ENCODE measurements around the gene UBASH3A.
A peak's percentile ranks its signal among the peaks of the same experiment; 100 is the strongest.

Gene UBASH3A

DNA sequence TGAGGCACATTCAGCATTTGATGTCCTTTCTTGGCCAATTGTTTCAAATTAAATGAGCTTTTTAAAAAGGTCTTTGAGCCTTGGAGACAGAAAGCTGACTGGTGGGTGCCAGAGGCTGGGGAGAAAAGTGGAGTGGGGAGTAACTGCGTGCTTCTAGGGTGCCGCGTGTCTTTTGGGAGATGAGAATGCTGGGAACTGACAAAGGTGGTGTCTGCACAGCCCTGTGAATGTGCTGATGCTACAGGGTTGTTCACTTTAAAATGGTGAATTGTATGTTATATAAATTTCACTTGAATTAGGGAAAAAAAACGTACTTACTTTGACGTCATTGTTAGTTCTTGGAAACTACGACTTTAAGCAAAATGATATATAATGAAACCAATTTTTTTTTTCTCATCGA, 29.2 kb upstream of the UBASH3A start:
- no peak for DNase-seq (ENCODE audit: low spot score)

DNA sequence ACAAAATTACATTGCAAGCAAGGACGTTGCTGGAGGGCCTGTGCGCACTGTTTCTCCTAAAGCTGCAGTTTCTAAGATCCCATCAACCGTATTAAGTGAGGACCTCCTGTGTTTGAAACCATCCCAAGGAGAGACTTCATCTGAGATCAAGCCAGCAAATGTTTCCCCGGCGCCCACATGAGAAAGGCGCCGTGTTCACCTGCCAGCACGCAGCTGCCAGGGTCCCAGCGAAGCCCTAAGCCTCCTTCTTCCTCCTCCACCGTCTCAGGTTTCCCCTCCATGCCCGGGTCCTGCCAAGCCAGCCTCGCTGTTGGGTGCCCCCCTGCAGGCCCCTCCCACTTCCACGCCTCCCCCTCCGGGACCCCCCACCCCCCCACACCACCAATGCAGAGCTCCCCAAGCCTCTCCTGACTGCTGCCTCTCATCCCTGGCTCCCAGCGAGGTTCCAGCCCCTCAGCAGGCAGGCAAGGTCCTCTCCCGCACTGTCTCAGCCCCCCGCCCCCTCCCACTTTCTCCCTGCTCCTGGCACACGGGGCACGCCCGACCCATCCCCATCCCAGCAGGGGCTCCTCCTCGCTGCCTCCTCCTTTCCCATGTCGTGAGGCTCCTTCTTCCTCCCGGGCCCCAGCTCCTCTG, 28.7 kb upstream of the UBASH3A start:
- DNase-seq (ENCODE audit: low spot score), result no peak

DNA sequence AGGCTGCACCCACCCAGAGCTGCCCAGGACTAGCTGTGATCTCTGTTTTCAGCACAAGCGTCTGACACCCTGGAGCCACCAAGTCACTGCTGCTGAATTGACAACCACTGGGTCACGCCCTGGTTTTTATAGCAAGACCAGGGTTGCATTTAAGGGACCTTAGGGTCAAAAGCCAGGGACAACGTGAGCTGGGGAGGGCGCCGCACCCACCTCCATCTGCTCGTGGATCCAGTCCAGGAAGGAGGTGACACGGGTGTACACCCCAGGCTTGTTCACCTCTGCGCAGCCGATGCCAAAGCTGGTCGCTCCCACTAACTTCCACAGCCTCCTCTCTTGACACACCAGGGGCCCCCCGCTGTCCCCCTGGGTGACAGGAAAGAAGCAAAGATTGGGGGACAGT, 28.2 kb upstream of the UBASH3A start:
- no peak for DNase-seq (ENCODE audit: low spot score)

DNA sequence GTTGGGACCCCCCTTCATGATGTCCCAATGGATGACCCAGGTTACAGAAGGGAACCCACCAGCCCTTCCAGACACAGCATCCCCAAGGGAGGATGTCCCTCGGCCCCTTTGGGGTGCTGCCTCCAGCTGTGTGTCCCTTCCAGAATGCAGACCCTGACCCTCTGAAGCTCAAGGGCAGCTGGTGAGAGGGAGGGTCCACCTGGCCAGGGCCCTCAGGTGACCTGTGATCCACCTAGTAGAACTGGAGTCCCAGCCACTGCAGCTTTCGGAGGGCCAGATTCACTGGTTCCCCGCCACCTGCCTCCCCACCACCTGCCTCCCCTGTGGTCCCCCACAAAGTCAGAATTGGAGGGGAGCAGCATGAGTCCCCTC, 27.8 kb upstream of the UBASH3A start:
- no peak for DNase-seq (ENCODE audit: low spot score)

DNA sequence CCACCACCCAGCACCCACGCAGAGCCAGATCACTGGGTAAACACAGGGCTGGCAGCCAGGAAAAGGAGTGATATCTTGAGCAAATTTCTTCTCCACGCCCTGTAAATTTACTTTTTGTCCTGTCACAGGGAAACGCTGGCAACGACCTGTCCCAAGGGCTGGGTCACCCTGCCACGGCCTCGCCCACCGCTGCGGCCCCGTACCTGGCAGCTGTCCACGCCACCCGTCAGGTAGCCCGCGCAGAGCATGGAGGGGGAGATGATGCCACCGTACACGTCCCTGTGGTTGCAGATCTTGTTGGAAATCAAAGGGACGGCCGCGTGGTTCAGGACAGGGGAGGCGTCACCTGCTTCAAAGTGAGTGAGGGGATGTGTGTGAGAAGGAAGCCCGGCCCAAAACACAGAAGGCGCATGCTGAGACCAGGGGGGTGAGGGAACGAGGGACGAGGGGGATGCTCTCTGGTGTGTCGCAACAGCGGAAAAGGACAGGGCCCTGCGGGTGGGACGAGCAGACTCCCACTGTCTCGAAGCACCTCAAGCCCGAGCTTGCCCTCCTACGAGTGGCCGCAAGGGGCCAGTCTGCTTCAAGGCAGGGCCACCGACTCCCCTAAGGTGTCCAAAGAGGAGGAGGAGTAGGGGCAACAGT, 27.2 kb upstream of the UBASH3A start:
- DNase-seq (ENCODE audit: low spot score), result no peak

DNA sequence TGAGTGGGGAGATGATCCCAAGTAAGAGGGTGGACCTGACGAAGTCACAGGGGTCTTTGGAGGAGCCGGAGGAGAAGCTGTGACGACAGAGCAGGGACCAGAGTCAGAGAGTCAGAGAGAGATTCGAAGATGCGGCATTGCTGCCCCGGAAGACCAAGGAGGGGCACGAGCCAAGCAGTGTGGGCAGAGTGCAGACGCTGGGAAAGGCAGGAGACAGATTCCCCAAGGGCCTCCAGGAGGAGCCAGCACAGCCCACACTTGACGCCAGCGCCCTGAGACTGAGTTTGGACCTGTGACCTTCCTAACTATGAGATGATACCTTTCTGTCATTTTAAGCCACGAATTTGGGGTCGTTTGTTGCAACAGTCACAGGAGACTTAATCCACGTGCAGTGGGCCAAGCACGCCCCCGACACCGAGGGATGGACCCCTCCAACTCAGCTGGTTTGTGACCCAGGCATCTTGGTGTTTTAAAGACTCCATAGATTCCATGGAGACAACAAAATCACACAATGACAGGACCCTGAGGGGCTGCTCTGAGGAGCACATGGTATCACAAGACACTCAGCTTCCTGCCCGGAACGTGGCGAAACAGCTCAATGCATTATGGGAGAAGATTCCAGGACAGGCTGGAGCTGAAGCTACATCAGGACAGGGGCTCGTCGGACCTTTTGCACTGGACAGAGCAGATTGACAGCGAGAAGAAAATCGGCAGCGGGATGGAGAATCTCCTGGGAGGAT, 26.3 kb upstream of the UBASH3A start:
- no peak for DNase-seq (ENCODE audit: low spot score)

DNA sequence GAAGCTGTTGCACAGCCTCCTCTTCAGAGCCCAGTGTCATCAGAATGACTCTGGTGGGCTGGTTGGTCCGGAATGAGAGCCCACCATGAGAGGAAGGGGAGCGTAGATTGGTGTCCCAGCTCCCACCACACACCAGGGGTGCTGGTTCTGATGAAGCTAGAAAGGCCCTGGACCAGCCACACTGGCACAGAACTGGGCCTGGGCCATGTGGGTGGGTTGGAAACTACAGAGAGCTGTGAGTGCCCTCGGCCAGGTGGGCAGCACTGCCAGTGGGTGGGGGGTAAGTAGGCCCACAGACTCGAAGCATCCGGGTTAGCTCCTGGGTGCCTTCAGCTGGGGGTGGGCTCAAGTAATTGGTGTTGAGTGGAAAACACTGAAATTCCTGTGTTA, 25.8 kb upstream of the UBASH3A start:
- DNase-seq (ENCODE audit: low spot score), result no peak

DNA sequence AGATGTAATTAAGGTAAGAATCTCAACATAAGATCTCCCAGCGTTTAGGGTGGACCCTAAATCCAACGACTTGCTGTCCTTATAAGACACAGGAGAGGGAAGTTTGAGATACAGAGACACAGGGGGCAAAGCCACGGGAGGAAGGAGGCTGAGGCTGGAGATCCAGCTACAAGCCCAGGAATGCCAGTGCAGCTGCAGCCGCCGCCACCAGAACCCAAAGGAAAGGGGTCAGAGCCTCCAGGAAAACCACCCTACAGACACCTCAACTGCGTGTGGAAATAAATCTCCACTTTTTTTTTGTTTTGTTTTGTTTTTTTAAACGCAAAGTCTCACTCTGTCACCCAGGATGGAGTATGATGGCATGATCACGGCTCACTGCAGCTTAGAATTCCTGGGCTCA, 25.3 kb upstream of the UBASH3A start:
- DNase-seq (ENCODE audit: low spot score), result no peak

DNA sequence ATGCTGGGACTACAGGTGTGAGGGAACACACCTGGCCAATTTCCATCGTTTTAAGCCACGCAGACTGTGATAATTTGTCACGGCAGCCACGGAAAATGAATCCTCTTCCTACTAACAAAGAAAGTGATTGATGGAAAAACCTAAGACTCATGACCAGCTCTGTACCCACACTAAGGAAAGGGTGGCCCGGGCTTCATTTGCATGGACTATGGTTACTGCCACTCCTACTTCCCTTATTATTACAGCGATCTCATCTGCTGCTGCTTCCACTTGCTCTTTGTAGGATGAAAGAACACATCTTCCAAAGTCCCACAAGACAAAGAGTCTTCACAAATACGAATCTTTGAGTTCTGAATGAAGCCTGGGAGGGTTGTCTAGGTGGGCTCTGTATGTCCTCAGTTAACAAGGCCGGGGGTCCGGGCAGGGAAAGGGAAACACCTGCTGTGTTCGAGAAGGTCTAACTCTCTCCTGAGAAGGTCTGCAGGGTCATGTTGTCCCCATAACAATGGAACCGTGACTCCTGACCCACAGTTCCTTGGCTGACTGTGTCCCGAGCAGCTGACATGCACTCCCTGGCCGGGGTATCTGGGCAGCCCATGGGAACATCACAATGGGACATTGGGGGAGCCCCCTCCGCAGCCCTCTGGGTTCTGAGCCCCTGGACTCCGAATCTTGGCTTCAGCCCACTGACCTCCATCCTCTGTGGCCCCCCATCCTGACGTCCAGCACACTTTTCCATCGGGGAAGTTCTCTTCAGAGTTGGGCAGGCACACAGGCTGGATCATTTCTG, 24.1 kb upstream of the UBASH3A start:
- DNase-seq (ENCODE audit: low spot score), result no peak

DNA sequence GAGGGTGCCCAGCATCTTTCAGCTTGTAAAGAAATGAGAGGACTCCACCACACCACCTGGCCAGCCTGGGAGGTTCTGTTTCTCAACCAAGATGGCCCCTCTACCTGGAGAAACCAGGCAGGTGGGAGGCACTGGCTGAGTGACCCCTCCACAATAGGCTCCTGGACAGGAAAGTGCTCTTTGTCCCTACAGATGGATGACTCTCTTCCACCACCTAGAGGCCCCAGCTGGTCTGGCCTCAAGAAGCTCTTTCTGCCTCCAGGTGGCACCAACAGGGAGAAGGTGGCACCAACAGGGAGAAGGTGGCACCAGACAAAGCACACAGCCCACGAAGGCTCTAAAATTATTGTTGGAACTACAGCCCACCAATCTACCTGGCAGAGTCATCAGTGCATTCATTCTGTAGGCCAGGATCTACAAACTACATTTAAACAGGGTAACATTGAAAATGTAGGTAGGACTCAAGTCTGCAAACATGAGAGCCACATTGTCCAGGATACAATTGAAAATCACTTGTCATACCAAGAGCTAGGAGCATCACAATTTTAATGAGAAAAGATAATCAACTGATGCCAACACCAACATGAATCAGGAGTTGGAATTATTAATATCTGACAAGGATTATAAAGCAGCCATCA, 22.2 kb upstream of the UBASH3A start:
- DNase-seq (ENCODE audit: low spot score), result peak; percentile 41

DNA sequence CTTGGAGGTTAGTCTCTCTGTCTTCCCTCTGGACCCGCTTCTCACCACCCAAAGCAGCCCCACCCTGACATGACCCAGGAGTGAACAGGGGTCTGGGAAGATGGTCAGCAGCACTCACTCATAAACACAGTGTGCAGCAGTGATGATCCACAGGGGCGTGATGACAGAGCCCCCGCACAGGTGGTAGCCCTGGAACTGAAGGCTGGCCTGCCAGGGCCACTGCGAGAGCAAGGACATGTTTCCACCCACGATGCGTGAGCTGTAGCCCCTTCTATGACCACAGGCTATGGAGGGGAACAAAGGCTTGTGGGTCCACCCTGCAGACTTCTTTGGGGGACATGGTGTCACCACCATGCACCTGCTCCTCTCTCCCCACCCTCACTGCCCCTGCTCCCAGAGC, 20.8 kb upstream of the UBASH3A start:
- DNase-seq (ENCODE audit: low spot score), result no peak

DNA sequence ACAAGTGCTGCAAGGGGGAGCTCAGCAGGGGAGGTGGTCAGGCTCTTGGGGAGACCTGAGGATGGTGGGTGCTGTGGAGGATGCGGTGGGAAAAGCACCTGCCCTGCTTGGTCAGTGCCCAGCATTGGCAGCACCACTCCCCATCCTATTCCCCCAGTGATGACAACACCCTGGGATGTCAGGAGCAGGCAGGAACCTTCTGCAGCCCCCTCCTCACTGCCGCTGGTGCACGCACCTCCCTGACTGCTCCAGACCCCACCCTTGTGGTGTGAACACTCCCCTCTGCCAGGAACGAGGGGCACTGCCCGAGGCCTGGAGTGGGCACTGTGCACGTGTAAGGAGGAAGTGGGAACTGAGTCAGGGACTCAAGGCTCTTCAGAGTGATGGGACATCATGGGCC, 20.4 kb upstream of the UBASH3A start:
- DNase-seq (ENCODE audit: low spot score), result no peak

DNA sequence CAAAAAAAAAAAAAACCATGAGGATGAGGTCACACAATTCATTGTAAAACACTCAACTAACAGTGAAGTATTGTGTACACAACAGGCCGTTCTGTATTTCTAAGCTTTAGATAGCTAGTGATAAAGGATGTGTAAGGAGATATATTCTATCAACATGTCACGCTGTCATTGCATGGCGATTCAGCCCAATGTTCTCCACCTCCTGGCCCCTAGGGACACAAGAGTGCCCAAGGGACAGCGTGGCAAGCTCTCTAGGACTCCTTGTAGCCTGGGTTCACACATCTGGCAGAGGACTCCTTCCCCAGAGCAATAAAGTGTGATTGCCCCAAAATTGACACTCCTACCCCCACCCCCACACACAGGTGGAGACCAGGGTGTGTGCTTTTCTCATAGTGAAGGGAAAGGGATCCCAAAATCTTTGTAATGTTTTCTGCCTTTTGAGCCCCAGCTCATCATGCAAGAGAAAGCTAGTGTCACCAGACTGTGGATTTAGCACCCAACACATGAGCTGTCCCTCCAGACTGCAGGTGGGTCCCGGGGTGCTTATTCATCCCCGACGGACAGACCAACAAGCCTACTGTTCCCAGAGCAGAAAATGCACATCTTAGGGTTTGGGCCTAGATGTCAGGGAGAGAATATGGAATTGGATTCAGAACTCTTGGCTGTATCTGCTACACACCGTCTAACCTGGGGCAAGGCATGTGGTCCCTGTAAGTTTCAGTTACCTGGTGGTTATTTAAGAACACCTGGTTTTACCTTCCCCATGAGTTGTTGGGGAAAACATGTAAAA, 19.4 kb upstream of the UBASH3A start:
- no peak for DNase-seq (ENCODE audit: low spot score)

DNA sequence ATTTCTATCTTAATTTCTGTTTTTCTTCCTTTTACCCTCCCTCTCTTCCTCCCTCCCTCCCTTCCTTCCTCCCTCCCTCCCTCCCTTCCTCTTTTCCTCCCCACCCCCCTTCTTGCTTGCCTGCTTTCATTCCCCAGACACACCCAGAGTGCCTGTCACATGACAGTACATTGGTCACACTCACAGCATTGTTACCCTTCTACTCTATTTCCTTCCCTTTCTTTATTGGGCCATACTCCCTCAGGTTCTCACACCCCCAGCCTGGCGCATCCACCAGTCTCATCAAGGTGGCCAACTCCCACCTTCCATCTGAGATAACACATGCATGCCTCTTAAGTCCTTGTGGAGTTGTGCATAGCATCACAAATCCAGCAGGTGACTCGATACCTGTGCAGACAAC, 18.7 kb upstream of the UBASH3A start:
- no peak for DNase-seq (ENCODE audit: low spot score)

DNA sequence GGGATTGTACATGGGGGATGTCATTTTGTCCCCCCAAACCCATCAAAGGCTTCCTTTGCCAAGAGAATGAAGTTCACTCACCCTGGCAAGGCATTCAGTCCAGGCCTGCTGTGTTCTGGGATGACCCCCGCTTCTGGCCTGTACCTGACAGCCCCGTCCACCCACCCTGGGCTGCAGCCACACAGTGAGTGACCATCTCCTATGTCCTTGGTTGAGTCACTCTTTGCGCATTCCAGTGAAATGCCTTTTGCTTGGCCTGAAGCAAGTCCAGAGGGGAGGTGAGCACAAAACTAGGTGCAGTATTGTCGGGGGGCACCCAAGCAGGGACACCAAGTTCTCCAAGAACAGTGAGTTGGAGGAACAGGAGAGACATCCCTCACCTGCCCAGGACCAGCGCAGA, 18.1 kb upstream of the UBASH3A start:
- DNase-seq (ENCODE audit: low spot score), result no peak

DNA sequence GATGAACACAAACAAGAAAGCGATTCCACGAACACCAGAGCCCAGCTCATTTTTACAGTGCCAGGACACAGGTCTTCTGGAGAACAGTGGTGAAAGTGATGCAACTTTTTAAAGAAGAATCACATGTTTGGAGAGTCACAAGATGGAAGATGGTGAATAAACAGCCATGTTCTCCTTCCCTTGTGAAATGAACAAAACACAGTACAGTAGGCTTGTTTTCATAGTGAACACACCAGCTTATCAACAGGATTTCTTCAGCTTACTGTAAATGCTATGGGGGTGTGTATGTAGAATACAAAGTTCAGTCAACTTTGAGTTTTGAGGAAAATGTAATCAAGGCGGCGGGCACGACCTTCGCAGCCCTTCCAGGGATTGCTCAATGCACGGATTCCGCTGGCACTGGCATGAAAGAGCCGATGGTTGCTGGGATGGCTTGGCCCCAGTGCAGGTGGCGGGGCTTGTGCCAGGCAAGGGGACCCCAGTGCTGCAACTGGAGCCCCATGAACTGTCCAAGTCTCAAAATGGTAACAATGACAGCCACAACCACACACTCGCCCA, 17.6 kb upstream of the UBASH3A start:
- no peak for DNase-seq (ENCODE audit: low spot score)

DNA sequence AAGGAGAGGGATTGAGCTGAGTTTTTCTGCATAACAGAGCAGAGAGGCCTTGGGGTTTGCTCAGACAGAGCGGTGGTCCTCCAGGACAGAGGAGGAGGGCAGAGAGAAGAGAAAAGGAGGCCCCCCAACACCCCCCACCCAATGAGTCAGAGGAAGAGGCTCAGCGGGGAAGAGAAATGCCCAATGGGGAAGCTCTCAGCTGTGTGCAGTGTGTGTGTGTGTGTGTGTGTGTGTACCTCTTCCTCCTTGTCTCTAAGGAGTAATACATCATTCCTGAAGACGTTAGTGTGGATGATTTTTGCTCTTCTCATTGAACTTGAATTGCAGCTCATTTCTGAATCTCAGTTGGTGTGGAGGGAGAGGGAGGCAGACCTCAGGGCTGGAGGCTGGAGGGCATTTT, 16.5 kb upstream of the UBASH3A start:
- no peak for DNase-seq (ENCODE audit: low spot score)

DNA sequence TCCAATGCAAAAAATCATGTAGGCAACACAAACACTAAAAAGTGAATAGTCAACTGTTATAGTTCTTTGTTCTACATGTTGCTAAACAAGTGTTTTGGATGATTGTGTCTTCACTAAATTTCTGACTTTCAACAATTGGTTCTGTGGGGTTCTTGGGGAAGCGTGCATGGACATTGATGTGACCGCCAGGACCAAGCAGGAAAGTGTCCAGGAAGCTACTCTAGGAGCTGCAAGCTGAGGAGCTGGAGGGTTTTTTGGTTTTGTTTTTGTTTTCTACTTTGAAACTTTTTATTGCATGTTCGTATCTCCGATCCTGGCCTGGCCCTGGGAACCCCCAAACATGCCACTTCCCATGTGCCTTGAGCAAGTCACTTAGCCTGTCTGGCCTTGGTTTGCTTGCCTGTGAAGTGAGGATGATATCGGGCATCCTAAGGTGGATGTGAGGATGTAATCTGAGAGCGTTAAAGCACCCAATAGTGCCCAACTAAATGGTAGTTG, 15.8 kb upstream of the UBASH3A start:
- no peak for DNase-seq (ENCODE audit: low spot score)

DNA sequence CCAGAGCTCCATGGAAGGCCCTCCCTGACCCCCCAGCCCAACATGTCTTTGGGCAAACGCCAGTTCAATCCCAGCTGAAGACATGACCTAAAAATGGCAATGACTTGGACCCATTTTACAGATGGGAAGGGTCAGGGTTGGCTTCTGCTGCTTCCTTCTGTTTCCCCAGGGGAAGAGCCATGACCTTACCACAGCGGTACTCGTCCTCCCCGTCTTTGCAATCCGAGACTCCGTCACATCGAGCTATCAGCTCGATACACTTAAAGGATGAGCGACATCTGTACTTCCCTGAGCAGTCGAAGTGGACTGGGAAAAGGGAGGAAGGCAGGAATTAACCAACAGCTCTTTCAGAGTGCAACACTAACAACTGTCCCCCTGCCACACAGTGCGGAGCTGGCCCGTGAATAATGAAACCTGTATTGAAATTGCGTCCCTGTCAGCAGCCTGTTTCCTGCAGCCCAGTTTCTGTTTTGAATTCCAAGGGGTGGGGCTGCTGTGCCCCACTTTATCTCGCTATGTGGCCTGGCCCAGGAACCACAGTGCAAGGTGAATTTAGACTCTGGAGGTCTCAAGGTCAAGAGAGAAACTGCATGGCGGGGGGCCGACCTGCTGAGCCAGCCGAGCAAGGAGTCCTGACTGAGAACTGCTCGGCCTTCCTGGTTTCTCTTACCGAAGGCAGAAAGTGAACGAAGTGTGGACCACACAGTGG, 14.8 kb upstream of the UBASH3A start:
- DNase-seq (ENCODE audit: low spot score), result no peak

DNA sequence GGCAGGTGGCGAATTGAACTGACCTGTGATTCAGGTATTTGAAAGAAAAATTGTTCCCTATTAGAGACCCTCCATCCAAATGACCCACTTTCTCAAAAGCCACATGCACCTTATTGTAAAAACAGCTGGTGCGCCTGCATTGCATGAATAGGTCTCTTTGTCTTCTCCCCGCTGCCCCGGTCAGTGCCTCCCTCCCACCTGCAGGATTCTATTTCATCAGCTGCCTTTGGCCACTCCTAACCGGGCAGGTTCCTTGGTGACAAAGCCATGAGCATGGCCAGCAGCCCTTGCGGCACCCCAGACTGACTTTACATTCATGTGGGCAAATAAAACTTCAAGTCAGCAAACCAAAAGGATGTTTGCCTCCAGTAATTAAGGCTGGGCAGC, 14.3 kb upstream of the UBASH3A start:
- DNase-seq (ENCODE audit: low spot score), result no peak

Measured in AG20443 (cell line).